HEK293 (cell line): ENCODE measurements around the gene SYNGAP1.

Experiments
- CTCF ChIA-PET: fragments of 350-600 bp; formaldehyde crosslinking; extraction: SDS; loops from one replicate; lab custom pipeline; 2021; ENCODE audit warnings: antibody characterized with exemption; lab: Yijun Ruan, JAX
- POLR2A ChIA-PET: fragments of 300-600 bp; formaldehyde crosslinking; extraction: SDS; loops from one replicate; lab custom pipeline; 2020; ENCODE audit warnings: antibody characterized with exemption, inconsistent platforms; lab: Yijun Ruan, JAX
- H3K27ac ChIP-seq: fragments of 200-500 bp; sonication (Bioruptor generic); 2 replicates; pipeline ENCODE4 v1.5.1; 2014; ENCODE audit warnings: low read depth, low read length, control low read depth, inconsistent platforms; ENCODE audit errors: extremely low read depth
- H3K36me3 ChIP-seq, 2 experiments: fragments of 200-500 bp in 1 of 2; sonication (Bioruptor generic) in 1 of 2; 1 replicate in 1 of 2; 2 replicates in 1 of 2; pipeline ENCODE4 v1.5.1; 2014 to 2017; ENCODE audit warnings: inconsistent platforms in 2 of 2, low read length in 2 of 2; ENCODE audit not compliant: control insufficient read depth in 2 of 2, insufficient read depth in 1 of 2
- H3K4me1 ChIP-seq: fragments of 200-500 bp; sonication (Bioruptor generic); 2 replicates; pipeline ENCODE4 v1.5.1; 2014; ENCODE audit warnings: mild to moderate bottlenecking, low read length, inconsistent platforms; ENCODE audit not compliant: control insufficient read depth, insufficient read depth
- H3K4me3 ChIP-seq: 2 replicates; pipeline ENCODE4 v1.5.1; 2011; ENCODE audit warnings: low read depth, mild to moderate bottlenecking, control low read depth, low read length, moderate library complexity
- H3K9me3 ChIP-seq: fragments of 200-500 bp; sonication (Bioruptor generic); 2 replicates; pipeline ENCODE4 v1.5.1; 2014; ENCODE audit warnings: low read depth, low read length, inconsistent platforms; ENCODE audit not compliant: control insufficient read depth, insufficient read depth
- BCL11B ChIP-seq: fragments of 450-650 bp; formaldehyde crosslinking; IDR thresholded peaks from 2 replicates; pipeline ENCODE4 v1.5.1; 2016; ENCODE audit warnings: low read depth, missing biosample characterization, missing genetic modification characterization
- KLF17 ChIP-seq: fragments of 450-650 bp; formaldehyde crosslinking; IDR thresholded peaks from 2 replicates; pipeline ENCODE4 v1.5.1; 2016; ENCODE audit warnings: missing biosample characterization, missing genetic modification characterization
- PRDM10 ChIP-seq: fragments of 450-650 bp; formaldehyde crosslinking; IDR thresholded peaks from 2 replicates; pipeline ENCODE4 v1.5.1; 2016; ENCODE audit warnings: missing biosample characterization, missing genetic modification characterization
- PRDM2 ChIP-seq: fragments of 450-650 bp; formaldehyde crosslinking; IDR thresholded peaks from 2 replicates; pipeline ENCODE4 v1.5.1; 2016; ENCODE audit warnings: missing biosample characterization, missing genetic modification characterization, borderline replicate concordance
- SCRT2 ChIP-seq: fragments of 450-650 bp; formaldehyde crosslinking; IDR thresholded peaks from 2 replicates; pipeline ENCODE4 v1.5.1; 2016; ENCODE audit warnings: missing biosample characterization, missing genetic modification characterization
- SP2 ChIP-seq: fragments of 450-650 bp; formaldehyde crosslinking; IDR thresholded peaks from 2 replicates; pipeline ENCODE4 v1.5.1; 2016; ENCODE audit warnings: missing biosample characterization, missing genetic modification characterization
- ZBTB21 ChIP-seq: fragments of 450-650 bp; formaldehyde crosslinking; IDR thresholded peaks from 2 replicates; pipeline ENCODE4 v1.5.1; 2017; ENCODE audit warnings: missing biosample characterization, missing genetic modification characterization
- ZFHX2 ChIP-seq: fragments of 450-650 bp; formaldehyde crosslinking; conservative IDR thresholded peaks from 2 replicates; pipeline ENCODE4 v1.5.1; 2016; ENCODE audit warnings: missing biosample characterization, missing genetic modification characterization
- ZFP37 ChIP-seq: fragments of 450-650 bp; formaldehyde crosslinking; IDR thresholded peaks from 2 replicates; pipeline ENCODE4 v1.5.1; 2016; ENCODE audit warnings: missing biosample characterization, missing genetic modification characterization
- ZNF140 ChIP-seq: fragments of 450-650 bp; formaldehyde crosslinking; IDR thresholded peaks from 2 replicates; pipeline ENCODE4 v1.5.1; 2016; ENCODE audit warnings: missing biosample characterization, missing genetic modification characterization
- ZNF426 ChIP-seq: fragments of 450-650 bp; formaldehyde crosslinking; IDR thresholded peaks from 2 replicates; pipeline ENCODE4 v1.5.1; 2017; ENCODE audit warnings: missing biosample characterization, missing genetic modification characterization, mild to moderate bottlenecking, inconsistent platforms, moderate library complexity
- ZNF488 ChIP-seq: fragments of 450-650 bp; formaldehyde crosslinking; IDR thresholded peaks from 2 replicates; pipeline ENCODE4 v1.5.1; 2016; ENCODE audit warnings: missing biosample characterization, missing genetic modification characterization
- ZNF555 ChIP-seq: fragments of 450-650 bp; formaldehyde crosslinking; conservative IDR thresholded peaks from 2 replicates; pipeline ENCODE4 v1.5.1; 2017; ENCODE audit warnings: missing biosample characterization, mild to moderate bottlenecking, missing genetic modification characterization, inconsistent platforms
- ZNF610 ChIP-seq: fragments of 450-650 bp; formaldehyde crosslinking; IDR thresholded peaks from 2 replicates; pipeline ENCODE4 v1.5.1; 2016; ENCODE audit warnings: missing biosample characterization, missing genetic modification characterization, borderline replicate concordance
- ZNF701 ChIP-seq: fragments of 450-650 bp; formaldehyde crosslinking; IDR thresholded peaks from 2 replicates; pipeline ENCODE4 v1.5.1; 2016; ENCODE audit warnings: missing biosample characterization, missing genetic modification characterization
- ZNF792 ChIP-seq: fragments of 450-650 bp; formaldehyde crosslinking; IDR thresholded peaks from 2 replicates; pipeline ENCODE4 v1.5.1; 2016; ENCODE audit warnings: missing biosample characterization, missing genetic modification characterization
- ZNF837 ChIP-seq: fragments of 450-650 bp; formaldehyde crosslinking; IDR thresholded peaks from 2 replicates; pipeline ENCODE4 v1.5.1; 2016; ENCODE audit warnings: missing biosample characterization, missing genetic modification characterization
- ZSCAN18 ChIP-seq: fragments of 450-650 bp; formaldehyde crosslinking; IDR thresholded peaks from 2 replicates; pipeline ENCODE4 v1.5.1; 2016; ENCODE audit warnings: missing biosample characterization, missing genetic modification characterization
- ZSCAN30 ChIP-seq: fragments of 450-650 bp; IDR thresholded peaks from 2 replicates; pipeline ENCODE4 v1.5.1; 2018; ENCODE audit warnings: missing biosample characterization, mild to moderate bottlenecking, missing genetic modification characterization, moderate library complexity

SYNGAP1 gene

GRCh38 chr6:33421344-33421643 is 1.4 kb downstream of the SYNGAP1 start (continued):
- no peak for TF ChIP-seq KLF17 (tag by site-specific recombination)
- TF ChIP-seq SP2 (tag by site-specific recombination): no peak
- TF ChIP-seq BCL11B (tag by site-specific recombination): no peak

- CTCF ChIA-PET: interaction anchor here (0.6 to 1.6 kb wide), 4 partner anchors 29 to 119 kb away, joined by 3 to 5 read pairs (median 4); no protein-coding TSS in a partner anchor
- Histone ChIP-seq H3K4me3 (no peak overlapping the region), H3K27ac (no peak overlapping the region)
Observed at GRCh38 chr6:33423777-33424176, 3.9 kb downstream of the SYNGAP1 start.

More at GRCh38 chr6:33423777-33424176, 3.9 kb downstream of the SYNGAP1 start:
- TF ChIP-seq PRDM10 (tag by site-specific recombination) (no peak), ZNF488 (tag by site-specific recombination) (no peak), ZFHX2 (tag by site-specific recombination) (no peak), ZNF555 (tag by site-specific recombination) (no peak), ZSCAN18 (tag by site-specific recombination) (no peak), ZNF701 (tag by site-specific recombination) (no peak), ZSCAN30 (tag by site-specific recombination) (no peak), SCRT2 (tag by site-specific recombination) (no peak), ZNF426 (no peak), ZBTB21 (tag by site-specific recombination) (no peak), ZNF140 (tag by site-specific recombination) (no peak), ZNF837 (tag by site-specific recombination) (no peak), ZNF792 (no peak), PRDM2 (tag by site-specific recombination) (no peak), ZNF610 (tag by site-specific recombination) (no peak), ZFP37 (tag by site-specific recombination) (no peak)
- H3K4me1 ChIP-seq: peaks cover 7% of the 10 kb centered on the region
- no peaks in the 10 kb centered on the region for H3K9me3 ChIP-seq
- no peaks in the 10 kb centered on the region for H3K36me3 ChIP-seq
- POLR2A ChIA-PET: interaction anchor here (1.1 kb wide), 1 partner anchor 452 kb away, joined by 4 read pairs; no protein-coding TSS in a partner anchor
